Measurements from ENCODE around the gene APOBEC3B.

DNA sequence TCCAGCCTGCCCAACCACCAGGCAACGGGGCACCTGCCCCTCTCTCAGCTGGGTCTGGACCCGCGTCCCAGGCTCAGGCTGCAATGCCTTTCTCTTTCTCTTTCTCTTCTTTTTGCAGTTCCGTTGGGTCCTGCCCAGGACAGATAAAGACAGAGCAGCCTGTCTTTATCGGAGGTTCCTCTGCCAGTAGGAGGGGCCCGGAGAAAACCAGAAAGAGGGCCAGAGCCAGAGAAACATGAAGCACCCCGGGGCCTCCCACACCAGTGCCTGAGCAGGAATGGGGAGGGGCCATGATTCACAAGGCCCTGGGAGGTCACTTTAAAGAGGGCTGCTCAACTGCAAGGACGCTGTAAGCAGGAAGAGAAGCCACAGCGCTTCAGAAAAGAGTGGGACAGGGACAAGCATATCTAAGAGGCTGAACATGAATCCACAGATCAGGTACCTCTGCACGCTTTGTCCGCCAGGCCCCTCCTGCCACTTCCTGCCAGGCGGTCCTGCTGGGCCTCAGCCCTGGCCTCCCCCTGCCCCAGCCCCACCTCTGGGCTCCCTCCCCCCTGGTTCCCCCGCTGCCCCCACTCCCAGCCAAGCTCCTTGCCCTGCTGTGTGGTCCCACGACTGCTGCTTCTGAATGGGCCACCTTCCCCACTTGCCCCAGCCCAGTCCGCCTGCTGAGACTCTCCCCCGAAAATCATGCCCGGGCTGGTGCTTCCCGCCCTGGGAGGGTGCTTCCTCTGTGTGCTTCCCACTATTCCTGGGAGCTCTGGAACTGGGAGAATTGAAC lies 32.0 kb downstream of the APOBEC3B start, which contains the start of gene APOBEC3C:
- TF ChIP-seq CTCF (IDR thresholded peaks at IDR 0.05) = no peak
- TF ChIP-seq NRF1 (IDR thresholded peaks at IDR 0.05; ENCODE audit: low read depth, low read length) = no peak
- TF ChIP-seq, protein P1, sequence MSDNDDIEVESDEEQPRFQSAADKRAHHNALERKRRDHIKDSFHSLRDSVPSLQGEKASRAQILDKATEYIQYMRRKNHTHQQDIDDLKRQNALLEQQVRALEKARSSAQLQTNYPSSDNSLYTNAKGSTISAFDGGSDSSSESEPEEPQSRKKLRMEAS (IDR thresholded peaks at IDR 0.05; ENCODE audit: low read depth) = no peak
- TF ChIP-seq TAF1 (IDR thresholded peaks at IDR 0.05; ENCODE audit: borderline replicate concordance, low read depth, low read length) = peak; percentile 54
- TF ChIP-seq RAD21 (IDR thresholded peaks at IDR 0.05; ENCODE audit: low read length) = 0 out of 2 replicates have a peak, but pooled peaks have one; percentile 11
- TF ChIP-seq RCOR1 (IDR thresholded peaks at IDR 0.05; ENCODE audit: low read length) = no peak
- no peak for TF ChIP-seq USF1 (IDR thresholded peaks at IDR 0.05; ENCODE audit: borderline replicate concordance, low read depth)
- no peak for TF ChIP-seq FOXJ3 (CRISPR knock-in tag; IDR thresholded peaks at IDR 0.05)
- no peak for TF ChIP-seq MXI1 (IDR thresholded peaks at IDR 0.05; ENCODE audit: low read depth, low read length)
- TF ChIP-seq CHD2 (IDR thresholded peaks at IDR 0.05; ENCODE audit: low read length, partially characterized antibody) = no peak
- TF ChIP-seq POLR2AphosphoS5 (IDR thresholded peaks at IDR 0.05; ENCODE audit: low read depth, low read length) = peak; percentile 72
- no peak for TF ChIP-seq GABPA (IDR thresholded peaks at IDR 0.05; ENCODE audit: low read depth)
- TF ChIP-seq, protein P2, sequence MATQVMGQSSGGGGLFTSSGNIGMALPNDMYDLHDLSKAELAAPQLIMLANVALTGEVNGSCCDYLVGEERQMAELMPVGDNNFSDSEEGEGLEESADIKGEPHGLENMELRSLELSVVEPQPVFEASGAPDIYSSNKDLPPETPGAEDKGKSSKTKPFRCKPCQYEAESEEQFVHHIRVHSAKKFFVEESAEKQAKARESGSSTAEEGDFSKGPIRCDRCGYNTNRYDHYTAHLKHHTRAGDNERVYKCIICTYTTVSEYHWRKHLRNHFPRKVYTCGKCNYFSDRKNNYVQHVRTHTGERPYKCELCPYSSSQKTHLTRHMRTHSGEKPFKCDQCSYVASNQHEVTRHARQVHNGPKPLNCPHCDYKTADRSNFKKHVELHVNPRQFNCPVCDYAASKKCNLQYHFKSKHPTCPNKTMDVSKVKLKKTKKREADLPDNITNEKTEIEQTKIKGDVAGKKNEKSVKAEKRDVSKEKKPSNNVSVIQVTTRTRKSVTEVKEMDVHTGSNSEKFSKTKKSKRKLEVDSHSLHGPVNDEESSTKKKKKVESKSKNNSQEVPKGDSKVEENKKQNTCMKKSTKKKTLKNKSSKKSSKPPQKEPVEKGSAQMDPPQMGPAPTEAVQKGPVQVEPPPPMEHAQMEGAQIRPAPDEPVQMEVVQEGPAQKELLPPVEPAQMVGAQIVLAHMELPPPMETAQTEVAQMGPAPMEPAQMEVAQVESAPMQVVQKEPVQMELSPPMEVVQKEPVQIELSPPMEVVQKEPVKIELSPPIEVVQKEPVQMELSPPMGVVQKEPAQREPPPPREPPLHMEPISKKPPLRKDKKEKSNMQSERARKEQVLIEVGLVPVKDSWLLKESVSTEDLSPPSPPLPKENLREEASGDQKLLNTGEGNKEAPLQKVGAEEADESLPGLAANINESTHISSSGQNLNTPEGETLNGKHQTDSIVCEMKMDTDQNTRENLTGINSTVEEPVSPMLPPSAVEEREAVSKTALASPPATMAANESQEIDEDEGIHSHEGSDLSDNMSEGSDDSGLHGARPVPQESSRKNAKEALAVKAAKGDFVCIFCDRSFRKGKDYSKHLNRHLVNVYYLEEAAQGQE (IDR thresholded peaks at IDR 0.05; ENCODE audit: low read depth, low read length) = no peak
